ENCODE data around the gene CMIP.

Gene CMIP

GRCh38 chr16:81578076-81578475, 133.5 kb downstream of the CMIP start:
- Histone ChIP-seq H3K9ac (ENCODE audit: low read depth, low read length) (no peak overlapping the region), H3K36me3 (ENCODE audit: insufficient read depth, low read length) (no peaks in the 10 kb centered on the region; the same call in 1 of the 2 replicates), H2AFZ (ENCODE audit: low read depth, low read length) (no peak overlapping the region), H3K4me3 (ENCODE audit: low read depth in 1 of 2, low read length in 2 of 2) (no peak overlapping the region), H4K20me1 (ENCODE audit: insufficient read depth, low read length) (peaks cover 68% of the 10 kb centered on the region), H3K4me1 (ENCODE audit: insufficient read depth, low read length) (no peaks in the 10 kb centered on the region), H3K9me3 (ENCODE audit: insufficient read depth, low read length, severe bottlenecking) (no peaks in the 10 kb centered on the region), H3K27me3 (ENCODE audit: insufficient read depth, low read length, poor library complexity) (no peaks in the 10 kb centered on the region), H3K79me2 (ENCODE audit: insufficient read depth, low read length) (peaks cover 75% of the 10 kb centered on the region), H3K27ac (ENCODE audit: low read length) (no peak overlapping the region), H3K4me2 (ENCODE audit: insufficient read depth, low read length) (no peak overlapping the region)
- ATAC-seq (ENCODE audit: insufficient read depth, low read depth) (no peak), DNase-seq (no peak)
- TF ChIP-seq CTCF (IDR thresholded peaks at IDR 0.05; ENCODE audit: borderline replicate concordance, extremely low read depth, low read length, poor library complexity, severe bottlenecking): no peak
- no peak for TF ChIP-seq EZH2 (IDR thresholded peaks at IDR 0.05; ENCODE audit: borderline replicate concordance, low read depth, low read length, severe bottlenecking)

GRCh38 chr16:81578636-81579413, 134.2 kb downstream of the CMIP start:
- TF ChIP-seq CTCF (IDR thresholded peaks at IDR 0.05; ENCODE audit: borderline replicate concordance, extremely low read depth, low read length, poor library complexity, severe bottlenecking) (no peak), EZH2 (IDR thresholded peaks at IDR 0.05; ENCODE audit: borderline replicate concordance, low read depth, low read length, severe bottlenecking) (no peak)
- no peaks in the 10 kb centered on the region for H3K4me1 ChIP-seq (ENCODE audit: insufficient read depth, low read length)
- no peaks in the 10 kb centered on the region for H3K27me3 ChIP-seq (ENCODE audit: insufficient read depth, low read length, poor library complexity)
- peaks cover 62% of the 10 kb centered on the region for H4K20me1 ChIP-seq (ENCODE audit: insufficient read depth, low read length)
- no peak overlapping the region for H3K9ac ChIP-seq (ENCODE audit: low read depth, low read length)
- H3K36me3 ChIP-seq (ENCODE audit: insufficient read depth, low read length): peaks cover 1% of the 10 kb centered on the region; the same call in 1 of the 2 replicates
- H3K4me3 ChIP-seq (ENCODE audit: low read depth in 1 of 2, low read length in 2 of 2): no peak overlapping the region
- no peak overlapping the region for H2AFZ ChIP-seq (ENCODE audit: low read depth, low read length)
- H3K4me2 ChIP-seq (ENCODE audit: insufficient read depth, low read length): no peak overlapping the region
- H3K27ac ChIP-seq (ENCODE audit: low read length): no peak overlapping the region
- DNase-seq (no peak), ATAC-seq (ENCODE audit: insufficient read depth, low read depth) (no peak)
- no peaks in the 10 kb centered on the region for H3K9me3 ChIP-seq (ENCODE audit: insufficient read depth, low read length, severe bottlenecking)
- peaks cover 76% of the 10 kb centered on the region for H3K79me2 ChIP-seq (ENCODE audit: insufficient read depth, low read length)

- Histone ChIP-seq H3K9ac (ENCODE audit: low read depth, low read length) (no peak overlapping the region), H3K9me3 (ENCODE audit: insufficient read depth, low read length, severe bottlenecking) (no peaks in the 10 kb centered on the region), H3K27me3 (ENCODE audit: insufficient read depth, low read length, poor library complexity) (no peaks in the 10 kb centered on the region), H3K4me2 (ENCODE audit: insufficient read depth, low read length) (no peak overlapping the region), H3K36me3 (ENCODE audit: insufficient read depth, low read length) (peaks cover 16% of the 10 kb centered on the region), H3K4me1 (ENCODE audit: insufficient read depth, low read length) (no peaks in the 10 kb centered on the region), H3K79me2 (ENCODE audit: insufficient read depth, low read length) (peaks cover 82% of the 10 kb centered on the region), H3K4me3 (ENCODE audit: low read depth in 1 of 2, low read length in 2 of 2) (no peak overlapping the region), H4K20me1 (ENCODE audit: insufficient read depth, low read length) (peaks cover 61% of the 10 kb centered on the region), H3K27ac (ENCODE audit: low read length) (no peak overlapping the region), H2AFZ (ENCODE audit: low read depth, low read length) (no peak overlapping the region)
- DNase-seq (no peak), ATAC-seq (ENCODE audit: insufficient read depth, low read depth) (no peak)
- no peak for TF ChIP-seq CTCF (IDR thresholded peaks at IDR 0.05; ENCODE audit: borderline replicate concordance, extremely low read depth, low read length, poor library complexity, severe bottlenecking)
- TF ChIP-seq EZH2 (IDR thresholded peaks at IDR 0.05; ENCODE audit: borderline replicate concordance, low read depth, low read length, severe bottlenecking): no peak
Measured at GRCh38 chr16:81581107-81581506, 136.5 kb downstream of the CMIP start.
